ENCODE results near the gene CCNDBP1. TPM values are rescaled to one million over a fixed set of nuclear protein-coding genes. Genes with fewer than 3 reads are reported as not detected.
"Not testable (repeated sequence)": the region's sequence is repeated elsewhere in the genome, so short reads cannot be mapped to it uniquely, and the experiment has no call there.

CCNDBP1 gene
- total RNA-seq, 1 donor from 2014 or later: 67.2 TPM

DNA sequence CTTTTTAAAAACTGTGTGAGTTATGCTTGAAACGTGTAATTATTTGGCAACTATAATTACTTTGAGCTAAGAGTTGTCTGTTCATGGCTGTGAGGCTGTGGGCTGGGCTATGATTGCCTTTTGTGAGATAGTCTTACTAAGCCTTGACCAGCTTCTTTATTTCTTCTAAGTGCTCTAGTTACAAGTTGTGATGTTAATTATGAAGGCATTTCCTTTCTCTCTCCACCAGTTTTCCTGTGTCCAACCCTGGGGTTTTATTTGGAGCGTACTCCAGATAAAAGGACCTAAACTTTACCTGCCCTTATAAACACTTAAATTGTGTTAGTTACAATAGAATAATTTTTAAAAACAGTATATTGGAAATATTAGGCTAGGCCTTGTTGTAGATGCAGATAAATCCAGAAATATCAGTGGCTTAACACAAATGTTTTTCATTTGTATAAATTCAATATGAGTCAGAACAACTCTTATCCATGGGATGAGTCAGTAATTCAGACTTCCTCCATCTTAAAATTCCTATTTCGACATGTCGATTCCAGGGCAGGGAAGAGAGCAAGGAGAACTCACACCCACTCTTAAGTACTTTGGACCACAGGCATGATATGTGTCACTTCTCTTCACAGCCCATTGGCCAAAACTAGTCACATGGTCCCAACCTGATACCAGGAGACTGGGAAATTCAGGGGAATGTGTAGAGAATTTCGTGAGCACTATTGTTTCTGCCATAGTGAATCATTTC is 34.8 kb upstream of the CCNDBP1 start:
- H3K9me3 Mint-ChIP-seq: no peaks in the 10 kb centered on the region
- H3K36me3 Mint-ChIP-seq (ENCODE audit: low read depth): peaks cover 76% of the 10 kb centered on the region
- TF ChIP-seq, protein P1, sequence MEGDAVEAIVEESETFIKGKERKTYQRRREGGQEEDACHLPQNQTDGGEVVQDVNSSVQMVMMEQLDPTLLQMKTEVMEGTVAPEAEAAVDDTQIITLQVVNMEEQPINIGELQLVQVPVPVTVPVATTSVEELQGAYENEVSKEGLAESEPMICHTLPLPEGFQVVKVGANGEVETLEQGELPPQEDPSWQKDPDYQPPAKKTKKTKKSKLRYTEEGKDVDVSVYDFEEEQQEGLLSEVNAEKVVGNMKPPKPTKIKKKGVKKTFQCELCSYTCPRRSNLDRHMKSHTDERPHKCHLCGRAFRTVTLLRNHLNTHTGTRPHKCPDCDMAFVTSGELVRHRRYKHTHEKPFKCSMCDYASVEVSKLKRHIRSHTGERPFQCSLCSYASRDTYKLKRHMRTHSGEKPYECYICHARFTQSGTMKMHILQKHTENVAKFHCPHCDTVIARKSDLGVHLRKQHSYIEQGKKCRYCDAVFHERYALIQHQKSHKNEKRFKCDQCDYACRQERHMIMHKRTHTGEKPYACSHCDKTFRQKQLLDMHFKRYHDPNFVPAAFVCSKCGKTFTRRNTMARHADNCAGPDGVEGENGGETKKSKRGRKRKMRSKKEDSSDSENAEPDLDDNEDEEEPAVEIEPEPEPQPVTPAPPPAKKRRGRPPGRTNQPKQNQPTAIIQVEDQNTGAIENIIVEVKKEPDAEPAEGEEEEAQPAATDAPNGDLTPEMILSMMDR (IDR thresholded peaks at IDR 0.05): no peak
- CTCF ChIA-PET: interaction anchor here (1.3 kb wide), 1 partner anchor 75 kb away, joined by 3 read pairs; no protein-coding TSS in a partner anchor
- no peak overlapping the region for H3K4me3 Mint-ChIP-seq
- peaks cover 6% of the 10 kb centered on the region for H3K4me1 Mint-ChIP-seq
- intact Hi-C loops (cut with micrococcal nuclease): no loop called here
- H3K27ac Mint-ChIP-seq: no peak overlapping the region
- POLR2A ChIA-PET: interaction anchor here (0.6 kb wide), 2 partner anchors 33 to 57 kb away, joined by 5 to 7 read pairs; no protein-coding TSS in a partner anchor
- ATAC-seq (ENCODE audit: low read depth) (no peak), DNase-seq (no peak)
- H3K27me3 Mint-ChIP-seq: no peaks in the 10 kb centered on the region

DNA sequence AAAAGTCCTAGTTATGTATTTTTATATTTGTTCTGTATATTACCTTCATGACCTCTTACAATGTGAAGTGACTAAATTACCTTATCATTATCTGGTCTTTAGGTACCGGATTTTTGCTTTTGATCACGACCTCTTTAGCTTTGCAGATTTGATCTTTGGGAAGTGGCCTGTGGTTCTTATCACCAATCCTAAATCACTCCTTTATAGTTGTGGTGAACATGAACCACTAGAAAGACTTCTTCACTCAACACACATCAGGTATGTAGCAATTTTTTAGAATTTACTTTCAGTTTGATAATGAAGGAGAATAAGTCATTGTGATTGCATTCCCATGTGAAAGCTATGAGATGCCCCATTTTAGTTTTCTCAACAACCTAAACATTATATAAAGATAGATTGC is 33.5 kb upstream of the CCNDBP1 start:
- Mint-ChIP-seq H3K9me3 (no peaks in the 10 kb centered on the region), H3K4me3 (no peak overlapping the region), H3K36me3 (ENCODE audit: low read depth) (peaks cover 73% of the 10 kb centered on the region), H3K27ac (no peak overlapping the region), H3K27me3 (no peaks in the 10 kb centered on the region), H3K4me1 (peaks cover 6% of the 10 kb centered on the region)
- ChIA-PET CTCF (no interaction called here), POLR2A (no interaction called here)
- TF ChIP-seq, protein P1 (IDR thresholded peaks at IDR 0.05): no peak
- intact Hi-C loops (cut with micrococcal nuclease): no loop called here
- ATAC-seq (ENCODE audit: low read depth) (no peak), DNase-seq (no peak)

DNA sequence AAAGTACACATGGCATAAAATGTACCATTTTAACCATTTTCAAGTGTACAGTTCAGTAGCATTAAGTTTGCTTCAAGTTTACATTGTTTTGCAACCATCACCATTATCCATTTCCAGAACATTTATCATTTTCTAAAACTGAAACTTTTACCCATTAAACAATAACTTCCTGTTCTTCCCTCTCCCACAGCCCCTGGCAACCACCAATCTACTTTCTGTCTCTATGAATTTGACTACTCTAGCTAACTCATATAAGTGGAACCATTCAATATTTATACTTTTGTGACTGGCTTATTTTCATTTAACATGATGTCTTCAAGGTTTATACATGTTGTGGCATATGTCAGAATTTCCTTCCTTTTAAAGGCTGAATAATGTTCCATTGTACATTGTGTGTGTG is 31.9 kb upstream of the CCNDBP1 start:
- ChIA-PET POLR2A (interaction anchor here (0.6 kb wide), 1 partner anchor 10 kb away, joined by 3 read pairs; no protein-coding TSS in a partner anchor), CTCF (no interaction called here)
- Mint-ChIP-seq H3K36me3 (ENCODE audit: low read depth) (peaks cover 70% of the 10 kb centered on the region), H3K9me3 (no peaks in the 10 kb centered on the region), H3K27ac (no peak overlapping the region), H3K4me1 (peaks cover 6% of the 10 kb centered on the region), H3K27me3 (no peaks in the 10 kb centered on the region), H3K4me3 (no peak overlapping the region)
- DNase-seq (no peak), ATAC-seq (ENCODE audit: low read depth) (no peak)
- intact Hi-C loops (cut with micrococcal nuclease): no loop called here
- TF ChIP-seq, protein P1 (IDR thresholded peaks at IDR 0.05): no peak

DNA sequence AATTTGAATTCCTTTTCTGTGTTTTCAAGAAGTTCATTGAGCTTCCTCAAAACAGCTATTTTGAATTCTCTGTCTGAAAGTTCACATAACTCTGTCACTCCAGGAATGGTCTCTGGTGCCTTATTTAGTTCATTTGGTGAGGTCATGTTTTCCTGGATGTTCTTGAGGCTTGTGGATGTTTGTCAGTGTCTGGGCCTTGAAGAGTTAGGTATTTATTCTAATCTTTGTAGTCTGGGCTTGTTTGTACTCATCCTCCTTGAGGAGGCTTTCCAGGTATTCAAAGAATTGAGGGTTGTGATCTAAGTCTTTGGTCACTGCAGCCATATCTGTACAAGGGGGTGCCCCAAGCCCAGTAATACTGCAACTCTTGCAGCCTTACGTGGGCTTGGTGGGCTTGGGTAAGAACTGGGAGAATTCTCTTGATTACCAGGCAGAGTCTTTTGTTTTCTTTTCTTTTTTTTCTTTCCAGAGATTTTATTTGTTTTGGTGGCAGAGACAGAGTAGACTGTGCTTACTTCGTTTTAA is 19.3 kb upstream of the CCNDBP1 start:
- no peaks in the 10 kb centered on the region for H3K27me3 Mint-ChIP-seq
- TF ChIP-seq, protein P1 (IDR thresholded peaks at IDR 0.05): no peak
- H3K4me3 Mint-ChIP-seq: no peak overlapping the region
- no peak for ATAC-seq (ENCODE audit: low read depth)
- no peak overlapping the region for H3K27ac Mint-ChIP-seq
- no peak for DNase-seq
- no peaks in the 10 kb centered on the region for H3K4me1 Mint-ChIP-seq
- intact Hi-C loops (cut with micrococcal nuclease): no loop called here
- POLR2A ChIA-PET: no interaction called here
- CTCF ChIA-PET: no interaction called here
- peaks cover 61% of the 10 kb centered on the region for H3K36me3 Mint-ChIP-seq (ENCODE audit: low read depth)
- no peaks in the 10 kb centered on the region for H3K9me3 Mint-ChIP-seq

DNA sequence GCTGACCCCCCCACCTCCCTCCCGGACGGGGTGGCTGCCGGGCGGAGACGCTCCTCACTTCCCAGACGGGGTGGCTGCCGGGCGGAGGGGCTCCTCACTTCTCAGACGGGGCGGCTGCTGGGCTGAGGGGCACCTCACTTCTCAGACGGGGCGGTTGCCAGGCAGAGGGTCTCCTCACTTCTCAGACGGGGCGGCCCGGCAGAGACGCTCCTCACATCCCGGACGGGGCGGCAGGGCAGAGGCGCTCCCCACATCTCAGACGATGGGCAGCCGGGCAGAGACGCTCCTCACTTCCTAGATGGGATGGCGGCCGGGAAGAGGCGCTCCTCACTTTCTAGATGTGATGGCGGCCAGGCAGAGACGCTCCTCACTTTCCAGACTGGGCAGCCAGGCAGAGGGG is 17.9 kb upstream of the CCNDBP1 start:
- peaks cover 62% of the 10 kb centered on the region for H3K36me3 Mint-ChIP-seq (ENCODE audit: low read depth)
- CTCF ChIA-PET; H3K27ac Mint-ChIP-seq; H3K9me3 Mint-ChIP-seq; H3K4me3 Mint-ChIP-seq; DNase-seq; ATAC-seq (ENCODE audit: low read depth); H3K27me3 Mint-ChIP-seq; POLR2A ChIA-PET; intact Hi-C loops (cut with micrococcal nuclease); H3K4me1 Mint-ChIP-seq: not testable (repeated sequence)
